NCI-H128 (cell line): ENCODE data around the gene JPH2.
A peak's percentile ranks its signal among the peaks of the same experiment; 100 is the strongest.
"Not testable (repeated sequence)": the region's sequence is repeated elsewhere in the genome, so short reads cannot be mapped to it uniquely, and the experiment has no call there.

Experiments
- DNase-seq: peaks from one replicate; lab custom pipeline; 2025; ENCODE audit not compliant: unreplicated experiment; lab: John Stamatoyannopoulos, UW

JPH2 gene

GRCh38 chr20:44187054-44187771 is at the start of gene JPH2:
Gene JPH2, minus strand, starts transcription at chr20:44187188. Its CDS starts 483 bp downstream, at chr20:44186705.
- no peak for DNase-seq

GRCh38 chr20:44235702-44236101 is 48.7 kb upstream of the JPH2 start:
- DNase-seq = no peak

- no peak for DNase-seq
Measured at GRCh38 chr20:44234566-44235317, 47.8 kb upstream of the JPH2 start.

GRCh38 chr20:44233436-44234016 is 46.5 kb upstream of the JPH2 start:
- no peak for DNase-seq

- not testable (repeated sequence) for DNase-seq
Measured at GRCh38 chr20:44232469-44232856, 45.5 kb upstream of the JPH2 start.

- no peak for DNase-seq
Measured at GRCh38 chr20:44231713-44232468, 44.9 kb upstream of the JPH2 start.

- no peak for DNase-seq
Measured at GRCh38 chr20:44231193-44231592, 44.2 kb upstream of the JPH2 start.

- no peak for DNase-seq
Measured at GRCh38 chr20:44228465-44229258, 41.7 kb upstream of the JPH2 start.

- DNase-seq = no peak
Measured at GRCh38 chr20:44224637-44225036, 37.6 kb upstream of the JPH2 start.

GRCh38 chr20:44223721-44224120 is 36.7 kb upstream of the JPH2 start:
- no peak for DNase-seq

GRCh38 chr20:44222633-44223368 is 35.8 kb upstream of the JPH2 start:
- DNase-seq = no peak

GRCh38 chr20:44222027-44222426 is 35.0 kb upstream of the JPH2 start:
- no peak for DNase-seq

- DNase-seq = no peak
Measured at GRCh38 chr20:44221368-44221954, 34.5 kb upstream of the JPH2 start.

- no peak for DNase-seq
Measured at GRCh38 chr20:44219791-44220190, 32.8 kb upstream of the JPH2 start.

GRCh38 chr20:44219170-44219730 is 32.3 kb upstream of the JPH2 start:
- no peak for DNase-seq

GRCh38 chr20:44218446-44218845 is 31.5 kb upstream of the JPH2 start:
- no peak for DNase-seq

- DNase-seq = peak; percentile 62
Measured at GRCh38 chr20:44217342-44218092, 30.5 kb upstream of the JPH2 start.

GRCh38 chr20:44215125-44215524 is 28.1 kb upstream of the JPH2 start:
- DNase-seq = peak; percentile 17
